GM13976 (cell line): ENCODE results near the gene RPL36AL.
A peak's percentile ranks its signal among the peaks of the same experiment; 100 is the strongest.
"Not testable (repeated sequence)": the region's sequence is repeated elsewhere in the genome, so short reads cannot be mapped to it uniquely, and the experiment has no call there.

Experiments used
- DNase-seq: peaks from one replicate; pipeline ENCODE4 v3.0.0; 2012; ENCODE audit warnings: low spot score
- in situ Hi-C: fragments of 300-500 bp; cut with MboI; formaldehyde crosslinking; loops from one replicate; pipeline ENCODE4 v1.12.0; 2022; ENCODE audit warnings: low sequenced_read_pairs, mixed read lengths, inconsistent platforms; ENCODE audit not compliant: unreplicated experiment
- TF ChIP-seq, protein P1 (sequence below): IDR thresholded peaks from 2 replicates; pipeline ENCODE4 v1.5.1; 2012; ENCODE audit warnings: borderline replicate concordance, mild to moderate bottlenecking; ENCODE audit not compliant: insufficient read depth; ENCODE audit errors: extremely low read depth, missing control alignments, control extremely low read depth

Gene RPL36AL

DNA sequence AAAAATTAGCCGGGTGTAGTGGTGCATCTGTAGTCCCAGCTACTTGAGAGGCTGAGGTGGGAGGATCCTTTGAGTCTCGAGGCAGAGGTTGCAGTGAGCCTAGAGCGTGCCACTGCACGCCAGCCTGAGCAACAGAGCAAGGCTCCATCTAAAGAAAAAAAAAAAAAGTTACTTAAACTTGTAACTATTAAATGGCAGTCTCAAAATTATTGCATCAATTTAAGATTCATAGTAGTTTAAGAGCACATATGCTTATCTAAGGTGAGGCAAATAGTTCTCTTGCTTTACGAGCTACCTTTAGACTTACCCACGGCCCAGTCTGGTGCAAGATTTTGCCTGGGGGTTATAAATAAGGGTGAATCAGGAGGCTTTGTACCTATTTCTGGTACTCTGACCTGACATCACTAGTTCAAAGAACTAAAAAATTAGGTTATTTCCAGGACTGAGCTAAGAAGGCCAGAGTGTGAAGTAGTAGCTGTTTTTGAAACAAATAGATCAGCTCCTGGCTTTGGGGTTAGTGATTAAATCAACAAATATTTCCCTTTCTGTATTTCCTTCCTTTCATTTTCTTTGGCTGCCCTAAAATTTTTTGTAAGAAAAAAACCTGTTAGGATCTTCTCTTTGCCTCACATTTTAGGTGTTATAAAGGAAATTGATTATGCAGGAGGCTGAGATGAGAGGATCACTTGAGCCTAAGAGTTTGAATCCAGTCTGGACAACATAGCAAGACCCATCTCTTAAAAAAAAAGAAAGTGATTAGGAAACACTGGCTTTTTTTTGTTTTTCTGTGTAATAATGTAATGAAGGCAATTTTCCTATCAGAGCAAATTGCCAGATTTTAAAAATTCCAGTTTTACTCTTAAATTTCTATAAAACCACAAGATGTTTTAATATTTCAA is 3.8 kb upstream of the RPL36AL start:
- TF ChIP-seq, protein P1, sequence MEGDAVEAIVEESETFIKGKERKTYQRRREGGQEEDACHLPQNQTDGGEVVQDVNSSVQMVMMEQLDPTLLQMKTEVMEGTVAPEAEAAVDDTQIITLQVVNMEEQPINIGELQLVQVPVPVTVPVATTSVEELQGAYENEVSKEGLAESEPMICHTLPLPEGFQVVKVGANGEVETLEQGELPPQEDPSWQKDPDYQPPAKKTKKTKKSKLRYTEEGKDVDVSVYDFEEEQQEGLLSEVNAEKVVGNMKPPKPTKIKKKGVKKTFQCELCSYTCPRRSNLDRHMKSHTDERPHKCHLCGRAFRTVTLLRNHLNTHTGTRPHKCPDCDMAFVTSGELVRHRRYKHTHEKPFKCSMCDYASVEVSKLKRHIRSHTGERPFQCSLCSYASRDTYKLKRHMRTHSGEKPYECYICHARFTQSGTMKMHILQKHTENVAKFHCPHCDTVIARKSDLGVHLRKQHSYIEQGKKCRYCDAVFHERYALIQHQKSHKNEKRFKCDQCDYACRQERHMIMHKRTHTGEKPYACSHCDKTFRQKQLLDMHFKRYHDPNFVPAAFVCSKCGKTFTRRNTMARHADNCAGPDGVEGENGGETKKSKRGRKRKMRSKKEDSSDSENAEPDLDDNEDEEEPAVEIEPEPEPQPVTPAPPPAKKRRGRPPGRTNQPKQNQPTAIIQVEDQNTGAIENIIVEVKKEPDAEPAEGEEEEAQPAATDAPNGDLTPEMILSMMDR, result no peak
- peak; percentile 41 for DNase-seq
- in situ Hi-C loops, result no loop called here

DNA sequence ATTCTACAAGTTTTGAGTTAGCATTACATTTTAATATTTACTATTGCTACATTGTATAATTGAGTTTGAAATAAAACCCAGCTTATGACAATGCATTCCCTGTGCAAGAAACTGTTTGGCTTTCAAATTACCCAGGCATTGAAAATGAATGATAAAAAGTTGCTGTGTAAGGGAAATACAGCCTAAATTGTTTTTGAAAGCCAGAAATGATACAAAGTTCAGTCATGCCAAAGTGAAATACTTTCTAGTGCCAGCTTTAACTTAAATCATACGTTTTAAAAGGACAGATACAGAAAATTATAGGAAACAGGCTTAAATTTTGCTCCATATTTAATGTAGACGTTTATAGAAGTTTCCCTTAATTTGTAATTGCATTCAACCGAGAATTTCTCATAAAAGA is 3.0 kb upstream of the RPL36AL start:
- in situ Hi-C loops, result no loop called here
- TF ChIP-seq, protein P1, result no peak
- DNase-seq, result no peak

GRCh38 chr14:49622022-49622607 is 1.7 kb upstream of the RPL36AL start:
- in situ Hi-C loops, result no loop called here
- TF ChIP-seq, protein P1, result no peak
- DNase-seq, result no peak

DNA sequence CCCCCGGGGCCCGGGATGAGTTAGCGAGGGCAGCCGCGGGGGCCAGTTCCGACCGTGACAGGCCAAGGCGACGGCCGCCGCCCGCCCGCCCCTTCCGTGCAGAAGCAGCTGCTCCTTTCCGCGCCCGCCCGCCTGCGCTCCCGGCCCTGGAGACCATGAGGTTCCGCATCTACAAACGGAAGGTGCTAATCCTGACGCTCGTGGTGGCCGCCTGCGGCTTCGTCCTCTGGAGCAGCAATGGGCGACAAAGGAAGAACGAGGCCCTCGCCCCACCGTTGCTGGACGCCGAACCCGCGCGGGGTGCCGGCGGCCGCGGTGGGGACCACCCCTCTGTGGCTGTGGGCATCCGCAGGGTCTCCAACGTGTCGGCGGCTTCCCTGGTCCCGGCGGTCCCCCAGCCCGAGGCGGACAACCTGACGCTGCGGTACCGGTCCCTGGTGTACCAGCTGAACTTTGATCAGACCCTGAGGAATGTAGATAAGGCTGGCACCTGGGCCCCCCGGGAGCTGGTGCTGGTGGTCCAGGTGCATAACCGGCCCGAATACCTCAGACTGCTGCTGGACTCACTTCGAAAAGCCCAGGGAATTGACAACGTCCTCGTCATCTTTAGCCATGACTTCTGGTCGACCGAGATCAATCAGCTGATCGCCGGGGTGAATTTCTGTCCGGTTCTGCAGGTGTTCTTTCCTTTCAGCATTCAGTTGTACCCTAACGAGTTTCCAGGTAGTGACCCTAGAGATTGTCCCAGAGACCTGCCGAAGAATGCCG is 872 bp upstream of the RPL36AL start:
- in situ Hi-C loops, result no loop called here

DNA sequence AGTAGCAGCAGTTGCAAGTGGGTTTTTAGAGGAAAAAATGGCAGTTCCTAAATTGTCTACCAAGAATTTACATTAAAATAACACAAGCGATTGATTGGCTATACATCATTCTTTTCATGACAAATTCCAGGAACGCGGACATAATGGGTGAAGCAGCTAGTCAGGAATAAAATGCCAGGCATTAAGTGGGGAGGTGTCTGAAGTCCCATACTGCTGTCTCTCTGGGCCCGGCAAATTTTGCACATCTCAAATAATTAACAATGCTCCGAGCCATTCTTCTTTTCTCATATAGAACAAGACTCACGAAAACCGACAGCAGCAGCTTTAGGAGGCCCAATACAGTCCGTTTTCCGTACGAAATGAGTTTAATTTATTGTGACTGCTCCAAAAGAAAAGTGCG is 696 bp downstream of the RPL36AL start:
- in situ Hi-C loops, result no loop called here
- TF ChIP-seq, protein P1, result no peak
- no peak for DNase-seq

More for the DNA sequence above, 872 bp upstream of the RPL36AL start:
- peak; percentile 61 for DNase-seq
- TF ChIP-seq, protein P1, result no peak

- DNase-seq, in situ Hi-C loops: not testable (repeated sequence)
Observed at GRCh38 chr14:49619273-49619672, 1.2 kb downstream of the RPL36AL start.
